Upper lobe of left lung (tissue), 4 donors: ENCODE measurements around the gene CLDN14.
A peak's percentile ranks its signal among the peaks of the same experiment; 100 is the strongest.

ENCODE experiments used
- CTCF ChIP-seq, 6 experiments: fragments of 450-650 bp in 4 of 6; fragments of 200-600 bp in 2 of 6; sonication (generic) in 2 of 6; IDR thresholded peaks; one replicate each; pipeline ENCODE4 v1.5.1; 2016 to 2019; ENCODE audit warnings: antibody characterized with exemption in 6 of 6
- EP300 ChIP-seq, 4 donors: sonication (generic); formaldehyde crosslinking; IDR thresholded peaks; one replicate each; pipeline ENCODE4 v1.5.1; 2017; ENCODE audit warnings: antibody characterized with exemption in 4 of 4, control low read depth in 2 of 4
- POLR2A ChIP-seq, 4 donors: fragments of 450-650 bp; IDR thresholded peaks; one replicate each; pipeline ENCODE4 v1.5.1; 2016 to 2017; ENCODE audit warnings: antibody characterized with exemption in 4 of 4, mild to moderate bottlenecking in 2 of 4
- POLR2AphosphoS5 ChIP-seq, 2 donors: sonication (generic); formaldehyde crosslinking; IDR thresholded peaks; one replicate each; pipeline ENCODE4 v1.5.1; 2017; ENCODE audit warnings: antibody characterized with exemption in 2 of 2

GRCh38 chr21:36479415-36480402 is at the start of gene CLDN14:
- TF ChIP-seq CTCF (IDR thresholded peaks at IDR 0.05), result no peak
- TF ChIP-seq POLR2A (IDR thresholded peaks at IDR 0.05), result no peak
- TF ChIP-seq EP300 (IDR thresholded peaks at IDR 0.05), result no peak
- TF ChIP-seq POLR2AphosphoS5 (IDR thresholded peaks at IDR 0.05), result peak in 1 of 2 donors; percentile 33
